HG02840 (cell line): ENCODE measurements around the gene TTI1.

Source experiments
- ATAC-seq: cut with Tn5 transposase; IDR thresholded peaks from one replicate; pipeline ENCODE4 v1.9.1; 2021; ENCODE audit warnings: mild to moderate bottlenecking, moderate library complexity, moderate number of reproducible peaks; ENCODE audit not compliant: unreplicated experiment, low FRiP score

Gene TTI1

DNA sequence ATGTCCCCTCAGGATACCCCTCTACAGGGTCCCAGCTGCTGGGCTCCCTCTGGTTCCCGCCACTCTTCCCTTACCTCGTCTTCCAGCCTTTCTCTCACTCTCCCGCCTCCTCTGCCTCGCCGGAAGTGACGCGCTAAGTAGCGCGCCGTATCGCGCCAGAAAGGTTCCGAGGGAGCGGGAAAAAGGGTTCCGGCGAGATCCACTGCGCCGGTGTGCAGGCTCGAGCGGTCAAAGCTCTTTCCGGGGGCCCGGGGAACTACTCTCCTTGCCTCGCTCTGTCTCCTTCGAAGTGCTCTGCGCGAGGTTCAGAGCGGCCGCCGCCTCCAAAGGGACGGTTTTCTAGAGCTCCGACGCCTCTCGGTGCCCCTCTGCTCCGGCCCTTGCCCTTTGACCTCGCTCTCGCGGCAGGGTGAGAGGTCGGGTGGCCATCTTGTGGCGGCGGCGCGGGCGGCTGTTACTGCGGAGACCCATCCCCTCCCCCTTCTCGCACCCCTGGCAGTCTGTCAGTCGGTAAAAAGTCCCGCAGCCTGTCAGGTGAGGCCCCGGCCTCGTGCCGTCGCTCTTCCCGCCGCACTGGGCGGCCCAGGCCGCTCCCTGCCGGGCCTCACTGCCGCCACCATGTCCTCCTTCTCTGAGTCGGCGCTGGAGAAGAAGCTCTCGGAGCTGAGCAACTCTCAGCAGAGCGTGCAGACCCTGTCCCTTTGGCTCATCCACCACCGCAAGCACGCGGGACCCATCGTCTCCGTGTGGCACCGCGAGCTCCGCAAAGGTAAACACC is at the start of gene TTI1, which contains the start of gene RPRD1B:
TSS of gene TTI1 (minus strand) at position 127 of the 778 bp plus-strand sequence. CDS start 19,640 bp downstream, outside the sequence.
TSS of gene RPRD1B (plus strand) at position 417 of the 778 bp plus-strand sequence. CDS start at position 619, 202 bp downstream.
- ATAC-seq = peak; percentile 75

DNA sequence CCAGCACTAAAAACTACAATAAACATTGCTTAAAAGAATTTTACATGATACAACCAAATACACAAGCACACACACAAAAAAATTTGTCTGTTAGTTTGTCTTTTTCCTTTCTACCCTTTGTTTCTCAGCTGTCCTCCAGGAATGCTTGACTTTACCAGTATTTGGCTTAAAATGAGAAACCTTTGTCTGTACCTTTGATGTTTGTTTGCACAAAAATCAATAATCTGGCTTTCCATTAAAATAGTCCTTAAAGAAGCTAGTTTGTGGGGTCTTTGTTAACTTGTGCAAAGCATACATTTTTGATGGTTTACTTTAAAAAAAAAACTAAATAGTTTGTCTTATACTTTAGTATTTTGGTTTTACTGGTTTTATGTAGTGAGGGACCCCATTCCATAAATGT is 49.6 kb upstream of the TTI1 start:
- ATAC-seq = no peak

DNA sequence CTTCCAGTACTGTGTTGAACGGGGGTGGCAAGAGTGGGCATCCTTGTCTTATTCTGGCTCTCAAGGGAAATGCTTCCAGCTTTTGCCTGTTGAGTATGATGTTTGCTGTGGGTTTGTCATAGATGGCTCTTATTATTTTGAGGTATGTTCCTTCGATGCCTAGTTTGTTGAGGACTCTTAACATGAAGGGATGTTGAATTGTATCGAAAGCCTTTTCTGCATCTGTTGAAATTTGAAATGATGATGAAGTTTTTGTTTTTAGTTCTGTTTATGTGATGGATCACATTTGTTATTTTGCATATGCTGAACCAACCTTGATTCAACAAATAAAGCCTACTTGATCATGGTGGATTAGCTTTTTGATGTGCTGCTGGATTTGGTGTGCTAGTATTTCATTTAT is 48.3 kb upstream of the TTI1 start:
- no peak for ATAC-seq

- no peak for ATAC-seq
Observed at GRCh38 chr20:38079353-38079752, 46.1 kb upstream of the TTI1 start.

DNA sequence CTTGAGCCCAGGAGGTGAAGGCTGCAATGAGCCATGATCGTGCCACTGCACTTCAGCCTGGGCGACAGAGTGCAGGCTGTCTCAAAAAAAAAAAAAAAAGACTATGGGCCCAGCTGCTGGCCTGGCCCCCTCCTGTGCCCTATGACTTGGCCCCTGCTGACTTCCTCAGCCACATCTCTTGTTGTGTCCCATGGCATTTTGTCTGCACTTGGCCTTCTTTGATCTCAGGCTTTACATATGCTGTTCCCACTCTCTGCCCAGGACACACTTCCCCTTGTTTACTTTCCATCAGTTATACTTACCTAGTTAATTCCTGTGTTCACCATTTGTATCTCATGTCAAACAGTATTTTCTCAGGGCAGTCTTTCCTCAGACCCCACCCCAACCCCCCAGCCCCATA is 44.8 kb upstream of the TTI1 start:
- no peak for ATAC-seq

GRCh38 chr20:38076548-38076947 is 43.3 kb upstream of the TTI1 start:
- ATAC-seq = no peak

GRCh38 chr20:38075161-38075998 is 42.1 kb upstream of the TTI1 start:
- ATAC-seq = no peak

DNA sequence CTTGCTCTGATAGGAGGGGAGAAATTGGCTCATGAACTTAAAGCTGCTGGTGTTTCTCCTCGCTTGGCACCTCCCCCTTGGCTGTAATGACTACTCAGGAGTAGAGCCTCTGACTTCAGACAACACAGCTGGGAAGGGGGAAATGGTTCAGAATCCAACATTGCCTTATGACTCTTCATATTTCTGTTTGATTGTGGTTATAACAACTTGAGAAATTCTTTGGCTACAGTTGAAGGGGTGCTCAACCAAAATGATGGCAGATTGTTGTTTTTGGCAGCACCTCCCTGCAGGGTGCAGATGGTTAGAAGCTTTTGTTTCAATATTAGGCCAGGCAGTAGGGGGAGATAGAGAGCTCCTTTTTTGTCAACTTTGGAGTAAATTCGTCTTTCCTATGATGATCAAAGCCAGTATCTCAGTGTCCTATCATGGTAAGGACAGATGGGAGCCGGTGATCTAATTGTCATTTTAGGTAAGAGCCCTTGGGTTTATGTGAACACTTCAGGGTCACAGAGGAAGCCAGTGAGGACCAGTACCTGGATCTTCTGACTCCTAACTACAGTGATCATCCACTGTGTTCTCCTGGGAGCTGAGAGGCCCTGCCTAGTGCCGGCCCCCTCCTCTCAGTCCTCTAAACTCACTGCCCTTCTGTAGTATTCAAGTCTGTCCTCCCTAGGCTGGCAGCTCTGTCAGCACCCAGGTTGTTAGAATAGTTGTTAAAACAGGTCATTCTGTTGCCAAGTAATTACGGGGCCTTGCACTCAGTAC is 40.2 kb upstream of the TTI1 start:
- no peak for ATAC-seq

- no peak for ATAC-seq
Observed at GRCh38 chr20:38072898-38073297, 39.6 kb upstream of the TTI1 start.

DNA sequence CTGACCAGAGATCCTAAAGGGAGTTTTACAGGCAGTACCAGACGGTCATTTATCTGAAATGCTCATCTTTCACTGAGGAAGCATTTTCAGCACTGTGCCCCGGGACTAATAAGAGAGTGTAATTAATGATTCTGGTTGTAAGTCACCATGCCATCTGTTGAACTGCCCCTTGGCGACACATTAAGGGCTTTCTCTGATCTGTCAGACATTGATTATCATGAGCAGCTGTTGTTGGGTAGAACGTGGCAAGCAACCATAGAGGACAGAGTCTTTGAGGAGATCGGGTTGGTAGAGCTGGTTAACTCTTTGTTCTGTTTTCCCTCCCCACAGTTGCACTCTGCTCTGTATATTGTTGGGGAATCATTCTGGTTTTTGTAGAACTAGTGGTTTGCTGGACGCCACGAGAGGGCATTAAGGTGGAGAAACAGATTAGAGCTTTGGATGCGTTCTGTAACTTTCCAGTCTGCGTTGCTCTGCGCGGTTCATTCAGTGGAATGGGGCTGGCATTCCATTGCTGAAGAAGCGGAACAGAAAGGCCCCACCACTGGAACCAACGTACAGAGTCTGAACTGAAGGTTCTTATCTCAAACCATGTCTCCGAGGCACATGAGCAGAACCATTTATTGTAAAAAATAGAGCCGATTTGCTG is 34.6 kb upstream of the TTI1 start:
- no peak for ATAC-seq

DNA sequence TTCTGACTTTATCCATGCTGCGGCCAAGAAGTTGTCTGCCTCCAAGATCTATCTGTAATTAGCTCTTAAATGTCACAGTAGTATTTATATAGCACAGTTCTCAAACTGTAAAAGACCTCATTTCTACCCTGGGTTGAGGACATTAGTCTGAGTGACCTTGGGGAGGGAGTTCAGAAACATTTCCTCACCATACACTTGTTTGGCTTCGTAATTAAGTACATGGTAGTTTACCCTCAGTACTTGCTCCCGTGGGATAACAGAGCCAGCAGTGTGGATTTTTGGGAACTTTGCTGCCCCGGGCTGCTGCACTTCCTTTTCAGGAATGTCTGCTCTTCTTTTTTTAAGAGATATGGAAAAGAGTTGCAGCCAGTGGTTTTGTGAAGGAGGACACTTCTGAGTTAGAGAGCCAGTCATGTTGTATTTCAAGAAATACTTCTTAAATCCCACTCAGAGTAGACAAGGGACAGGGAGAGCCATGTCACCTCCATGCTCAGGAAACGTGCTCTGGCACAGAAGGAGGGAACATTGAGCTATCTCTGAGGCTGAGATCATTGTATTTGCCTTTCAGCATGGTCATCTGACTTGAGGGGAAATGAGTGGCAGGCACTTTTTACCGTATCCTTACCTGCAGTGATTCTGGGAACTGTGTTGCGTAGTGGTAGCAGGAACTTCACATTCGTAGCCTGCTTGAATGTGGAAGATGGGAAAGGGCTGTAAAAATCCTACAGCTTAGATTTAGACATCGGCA is 33.9 kb upstream of the TTI1 start:
- no peak for ATAC-seq

- ATAC-seq = no peak
Observed at GRCh38 chr20:38065764-38066375, 32.6 kb upstream of the TTI1 start.

DNA sequence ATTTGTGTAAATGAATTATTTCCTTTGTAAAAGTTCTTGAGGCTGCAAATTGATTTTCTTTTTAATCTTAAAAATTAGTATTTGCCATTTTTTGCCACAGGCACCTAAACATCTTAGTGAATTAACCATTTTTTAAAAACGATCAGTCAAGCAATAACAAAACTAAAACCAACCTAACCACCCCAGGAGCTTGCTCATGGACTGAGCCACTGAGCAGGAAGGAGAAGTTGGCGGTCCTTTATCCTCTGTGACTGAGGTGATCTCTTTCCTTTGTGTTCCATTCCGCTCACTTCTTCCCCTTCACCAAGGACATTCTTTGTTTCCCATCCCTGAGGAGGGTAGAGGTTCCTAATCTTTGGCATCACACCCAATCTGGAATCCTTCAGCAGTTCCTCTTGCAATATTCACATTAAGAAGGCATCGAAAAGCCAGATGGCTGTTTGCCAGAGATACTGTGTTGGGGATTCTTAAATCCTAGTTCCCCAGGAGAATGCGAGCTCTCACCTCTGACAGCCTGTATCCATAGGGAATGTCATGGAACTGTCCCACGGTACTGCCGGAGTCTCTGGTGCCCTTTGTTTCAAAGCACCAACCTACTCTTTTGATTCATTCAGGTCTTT is 30.8 kb upstream of the TTI1 start:
- no peak for ATAC-seq

- no peak for ATAC-seq
Observed at GRCh38 chr20:38062890-38063289, 29.6 kb upstream of the TTI1 start.

DNA sequence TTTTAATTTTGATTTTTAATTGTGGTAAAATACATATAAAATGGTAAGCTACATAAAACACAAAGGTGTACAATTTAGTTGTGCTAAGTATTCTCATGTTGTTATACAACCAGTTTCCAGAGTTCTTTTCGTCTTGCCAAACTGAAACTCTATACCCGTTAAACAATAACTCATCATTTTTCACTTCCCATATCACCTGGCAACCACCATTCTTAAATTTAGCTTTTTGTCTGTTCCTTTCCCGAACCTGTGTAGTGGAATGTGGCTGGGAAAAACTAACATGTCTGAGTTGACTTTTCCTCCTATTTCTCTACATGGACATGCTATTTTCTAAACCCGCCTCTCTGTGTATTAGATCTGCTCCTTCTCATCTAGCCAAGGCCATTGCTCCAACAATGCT is 27.9 kb upstream of the TTI1 start:
- no peak for ATAC-seq

- ATAC-seq = no peak
Observed at GRCh38 chr20:38060536-38060935, 27.3 kb upstream of the TTI1 start.

DNA sequence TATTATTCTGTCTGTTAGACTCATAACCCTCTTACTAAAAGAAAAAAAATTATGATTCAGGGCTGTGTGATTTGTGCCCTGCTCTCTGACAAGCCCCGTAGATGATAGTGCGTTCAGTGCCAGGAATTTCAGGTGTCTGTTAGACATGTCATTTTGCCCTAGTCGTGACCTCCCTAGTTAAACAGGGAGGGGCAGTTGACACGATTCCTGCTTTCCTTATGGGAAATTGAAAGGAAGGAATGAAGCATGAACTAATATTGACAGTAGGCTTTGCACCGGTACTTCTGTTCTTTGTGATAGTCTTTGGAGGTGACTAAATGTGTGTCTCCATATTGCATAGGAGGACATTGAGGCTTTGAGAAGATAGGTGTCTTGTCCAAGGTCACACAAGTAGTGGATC is 26.6 kb upstream of the TTI1 start:
- no peak for ATAC-seq

GRCh38 chr20:38057351-38057972 is 24.2 kb upstream of the TTI1 start:
- no peak for ATAC-seq
